ENCODE data around the gene FARS2. TPM values are rescaled to one million over a fixed set of nuclear protein-coding genes. Genes with fewer than 3 reads are reported as not detected.
"Not testable (repeated sequence)": the region's sequence is repeated elsewhere in the genome, so short reads cannot be mapped to it uniquely, and the experiment has no call there.

Gene FARS2
- total and polyA plus RNA-seq, 7 donors: 10.6 to 17.5 (median 14.4) TPM

DNA sequence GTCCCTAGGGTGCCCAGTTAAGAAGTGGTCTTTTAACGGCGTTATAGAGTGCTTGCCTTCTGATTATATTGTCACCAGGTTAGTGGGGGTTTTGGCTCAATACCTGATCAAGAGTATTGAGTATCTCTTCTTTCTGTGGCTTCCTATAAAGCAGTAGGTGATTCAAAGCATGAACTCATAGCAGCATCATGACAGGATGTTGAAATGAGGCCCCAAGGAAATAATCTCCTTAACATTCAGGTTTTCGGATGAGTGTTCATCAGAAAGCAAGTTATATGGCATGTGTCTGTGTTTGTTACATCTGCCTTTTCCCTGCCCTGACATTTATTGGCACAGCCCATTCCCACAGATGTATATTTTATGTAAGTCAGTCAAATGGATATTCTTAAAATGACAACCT, 301.0 kb downstream of the FARS2 start:
- H3K9me3 ChIP-seq: no peaks in the 10 kb centered on the region
- no peak overlapping the region for H3K4me3 ChIP-seq
- intact Hi-C loops (cut with DNase I): no loop called here
- ATAC-seq: no peak
- DNase-seq: no peak
- no peaks in the 10 kb centered on the region for H3K4me1 ChIP-seq
- 62 to 81% (median 65%) methylated on average over 3 of the region's 3 CpGs for WGBS, 3 donors
- TF ChIP-seq, protein P1, sequence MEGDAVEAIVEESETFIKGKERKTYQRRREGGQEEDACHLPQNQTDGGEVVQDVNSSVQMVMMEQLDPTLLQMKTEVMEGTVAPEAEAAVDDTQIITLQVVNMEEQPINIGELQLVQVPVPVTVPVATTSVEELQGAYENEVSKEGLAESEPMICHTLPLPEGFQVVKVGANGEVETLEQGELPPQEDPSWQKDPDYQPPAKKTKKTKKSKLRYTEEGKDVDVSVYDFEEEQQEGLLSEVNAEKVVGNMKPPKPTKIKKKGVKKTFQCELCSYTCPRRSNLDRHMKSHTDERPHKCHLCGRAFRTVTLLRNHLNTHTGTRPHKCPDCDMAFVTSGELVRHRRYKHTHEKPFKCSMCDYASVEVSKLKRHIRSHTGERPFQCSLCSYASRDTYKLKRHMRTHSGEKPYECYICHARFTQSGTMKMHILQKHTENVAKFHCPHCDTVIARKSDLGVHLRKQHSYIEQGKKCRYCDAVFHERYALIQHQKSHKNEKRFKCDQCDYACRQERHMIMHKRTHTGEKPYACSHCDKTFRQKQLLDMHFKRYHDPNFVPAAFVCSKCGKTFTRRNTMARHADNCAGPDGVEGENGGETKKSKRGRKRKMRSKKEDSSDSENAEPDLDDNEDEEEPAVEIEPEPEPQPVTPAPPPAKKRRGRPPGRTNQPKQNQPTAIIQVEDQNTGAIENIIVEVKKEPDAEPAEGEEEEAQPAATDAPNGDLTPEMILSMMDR (IDR thresholded peaks at IDR 0.05): no peak
- no peaks in the 10 kb centered on the region for H3K27me3 ChIP-seq (ENCODE audit: insufficient read depth in 3 of 3, low read length in 2 of 3)
- H3K36me3 ChIP-seq (ENCODE audit: insufficient read depth in 1 of 2, low read depth in 1 of 2): no peaks in the 10 kb centered on the region
- H3K27ac ChIP-seq: no peak overlapping the region

DNA sequence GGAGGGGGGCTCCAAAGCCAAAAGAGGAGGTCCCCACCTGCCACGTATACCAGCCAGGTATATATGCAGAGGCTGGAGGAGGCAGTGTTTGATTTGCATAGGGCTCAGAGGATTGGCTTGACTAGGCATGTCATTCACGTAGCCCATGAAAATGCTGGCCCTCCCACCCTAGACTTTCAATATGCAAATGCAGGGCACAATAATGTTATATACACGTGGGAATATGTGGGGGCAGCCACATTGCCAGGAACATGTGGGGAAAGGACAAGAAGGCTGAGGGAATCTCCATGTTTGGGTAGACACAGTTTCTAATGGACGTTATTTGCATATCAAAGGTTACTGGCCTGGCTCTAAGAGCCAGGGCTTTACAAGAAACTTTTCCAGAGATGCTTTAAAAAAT, 301.8 kb downstream of the FARS2 start:
- DNase-seq (no peak), ATAC-seq (no peak)
- WGBS, 3 donors: 87 to 95% (median 90%) methylated on average over 4 of the region's 4 CpGs
- no peak overlapping the region for H3K4me3 ChIP-seq
- H3K9me3 ChIP-seq: no peaks in the 10 kb centered on the region
- intact Hi-C loops (cut with DNase I): no loop called here
- H3K36me3 ChIP-seq (ENCODE audit: insufficient read depth in 1 of 2, low read depth in 1 of 2): no peaks in the 10 kb centered on the region
- H3K4me1 ChIP-seq: no peaks in the 10 kb centered on the region
- no peak overlapping the region for H3K27ac ChIP-seq
- H3K27me3 ChIP-seq (ENCODE audit: insufficient read depth in 3 of 3, low read length in 2 of 3): no peaks in the 10 kb centered on the region
- TF ChIP-seq, protein P1 (IDR thresholded peaks at IDR 0.05): no peak

DNA sequence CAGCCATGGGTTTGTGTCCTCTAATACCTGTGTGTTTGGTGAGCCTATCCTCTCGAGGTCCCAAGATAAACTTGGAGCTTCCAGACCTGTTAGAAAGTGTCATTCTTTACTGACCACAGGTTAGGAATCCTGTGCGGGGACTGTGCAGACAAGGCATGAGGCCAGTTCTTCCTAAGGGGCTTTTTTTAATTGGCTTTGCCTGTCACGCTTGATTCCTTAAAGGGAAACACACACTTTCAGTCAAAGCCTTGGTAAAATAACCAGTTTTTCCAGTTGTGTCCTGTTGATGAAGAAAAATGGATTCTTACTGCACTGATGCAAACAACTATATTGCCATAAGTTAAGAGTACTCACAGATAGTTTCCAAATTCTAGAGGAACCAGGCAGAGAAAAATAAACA, 303.4 kb downstream of the FARS2 start:
- H3K9me3 ChIP-seq; DNase-seq; ATAC-seq; H3K36me3 ChIP-seq (ENCODE audit: insufficient read depth in 1 of 2, low read depth in 1 of 2); H3K4me1 ChIP-seq; intact Hi-C loops (cut with DNase I); H3K27ac ChIP-seq; H3K4me3 ChIP-seq; H3K27me3 ChIP-seq (ENCODE audit: insufficient read depth in 3 of 3, low read length in 2 of 3): not testable (repeated sequence)
- WGBS, 3 donors: 55 to 77% (median 59%) methylated on average over 3 of the region's 3 CpGs

DNA sequence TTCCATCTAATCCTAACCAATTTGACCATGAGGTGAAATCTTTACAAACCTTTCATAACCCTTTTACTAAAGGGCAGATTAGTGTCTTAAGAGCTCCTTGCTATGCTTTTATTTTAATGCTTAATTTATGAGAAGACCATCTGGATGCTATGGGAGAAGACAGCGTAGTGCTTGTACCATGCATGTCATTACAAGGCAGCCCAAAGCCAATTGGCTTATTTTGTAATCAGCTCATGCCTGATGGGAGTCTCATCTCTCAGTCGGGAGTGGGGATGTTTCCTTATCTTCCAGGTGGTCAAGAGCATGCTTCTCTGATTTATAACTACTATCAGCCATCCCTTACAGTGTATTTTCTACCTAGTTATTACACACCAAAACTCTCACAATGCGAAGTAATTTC, 304.7 kb downstream of the FARS2 start:
- intact Hi-C loops (cut with DNase I): no loop called here
- 69 to 83% (median 72%) methylated on average over 3 of the region's 3 CpGs for WGBS, 3 donors
- no peak overlapping the region for H3K4me3 ChIP-seq
- H3K36me3 ChIP-seq (ENCODE audit: insufficient read depth in 1 of 2, low read depth in 1 of 2): no peaks in the 10 kb centered on the region
- H3K27me3 ChIP-seq (ENCODE audit: insufficient read depth in 3 of 3, low read length in 2 of 3): no peaks in the 10 kb centered on the region
- DNase-seq: no peak
- no peaks in the 10 kb centered on the region for H3K4me1 ChIP-seq
- TF ChIP-seq, protein P1 (IDR thresholded peaks at IDR 0.05): no peak
- ATAC-seq: no peak
- no peaks in the 10 kb centered on the region for H3K9me3 ChIP-seq
- H3K27ac ChIP-seq: no peak overlapping the region

DNA sequence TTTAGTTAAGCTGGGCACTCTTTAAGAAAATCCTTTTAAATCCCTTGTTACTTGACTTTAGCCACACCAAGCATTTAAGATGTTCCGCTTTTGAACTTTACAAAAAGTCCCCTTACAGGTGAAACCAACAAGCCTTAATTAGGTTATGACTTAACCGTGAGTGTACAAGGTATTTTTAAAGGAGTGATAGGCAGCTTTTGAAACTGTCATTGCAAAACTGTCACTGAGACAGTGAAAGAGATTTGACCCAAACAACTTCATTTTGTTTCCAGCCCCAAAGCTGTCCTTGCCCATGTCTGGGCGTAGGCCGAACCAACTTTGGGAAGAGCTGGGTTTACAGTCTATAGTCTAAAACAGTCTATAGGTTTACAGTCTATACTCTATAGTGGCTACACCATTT, 305.4 kb downstream of the FARS2 start:
- TF ChIP-seq, protein P1 (IDR thresholded peaks at IDR 0.05): no peak
- WGBS, 3 donors: 96 to 99% (median 99%) methylated on average over 4 of the region's 4 CpGs
- no peak for ATAC-seq

More for the DNA sequence above, 305.4 kb downstream of the FARS2 start:
- Histone ChIP-seq H3K4me3 (no peak overlapping the region), H3K36me3 (ENCODE audit: insufficient read depth in 1 of 2, low read depth in 1 of 2) (no peaks in the 10 kb centered on the region), H3K27me3 (ENCODE audit: insufficient read depth in 3 of 3, low read length in 2 of 3) (no peaks in the 10 kb centered on the region), H3K27ac (no peak overlapping the region), H3K9me3 (no peaks in the 10 kb centered on the region), H3K4me1 (no peaks in the 10 kb centered on the region)
- intact Hi-C loops (cut with DNase I): no loop called here
- DNase-seq: no peak
